Naive thymus-derived CD4-positive, alpha-beta T cell (primary cell): ENCODE data around the gene RPS3. TPM values are rescaled to one million over a fixed set of nuclear protein-coding genes. Genes with fewer than 3 reads are reported as not detected.

Experiments
- ATAC-seq: fragments of 150-1000 bp; cut with Tn5 transposase; 2 replicates; pipeline ENCODE4 v1.10.0; 2021; ENCODE audit warnings: mild to moderate bottlenecking, moderate library complexity
- CTCF ChIA-PET: fragments of 350-600 bp; sonication (Branson Sonifier 250); formaldehyde crosslinking; loops from one replicate; lab custom pipeline; 2021; ENCODE audit warnings: antibody characterized with exemption; lab: Charles Lee
- POLR2A ChIA-PET: fragments of 350-600 bp; sonication (Branson Sonifier 250); formaldehyde crosslinking; loops from one replicate; lab custom pipeline; 2021; ENCODE audit warnings: antibody characterized with exemption, inconsistent platforms; lab: Charles Lee
- DNase-seq, 9 donors: peaks; one replicate each; pipeline versions ENCODE4 v3.0.0 to v3.0.0-alpha.2; 2020 to 2022; ENCODE audit warnings: mixed read lengths in 1 of 9
- H3K27ac ChIP-seq: one replicate; pipeline ENCODE4 v1.7.0; 2013; ENCODE audit warnings: mild to moderate bottlenecking, low read depth, low read length, moderate library complexity
- H3K27me3 ChIP-seq, 2 donors: one replicate each; pipeline ENCODE4 v1.7.0; 2013; ENCODE audit warnings: low read length in 2 of 2, mild to moderate bottlenecking in 2 of 2, moderate library complexity in 2 of 2; ENCODE audit not compliant: control insufficient read depth in 2 of 2, insufficient read depth in 2 of 2
- H3K36me3 ChIP-seq, 3 experiments: 1 replicate in 2 of 3; 2 replicates in 1 of 3; pipeline ENCODE4 v1.7.0; 2013; ENCODE audit warnings: low read length in 3 of 3, mild to moderate bottlenecking in 3 of 3, moderate library complexity in 1 of 3; ENCODE audit not compliant: insufficient read depth in 3 of 3, control insufficient read depth in 2 of 3
- H3K4me1 ChIP-seq, 2 donors: one replicate each; pipeline ENCODE4 v1.7.0; 2013; ENCODE audit warnings: low read length in 2 of 2, mild to moderate bottlenecking in 2 of 2, moderate library complexity in 1 of 2; ENCODE audit not compliant: control insufficient read depth in 2 of 2, insufficient read depth in 2 of 2
- H3K4me3 ChIP-seq: 2 replicates; pipeline ENCODE4 v1.7.0; 2013; ENCODE audit warnings: mild to moderate bottlenecking, low read length
- H3K9me3 ChIP-seq, 3 experiments: 1 replicate in 2 of 3; 2 replicates in 1 of 3; pipeline ENCODE4 v1.7.0; 2013; ENCODE audit warnings: low read length in 3 of 3; ENCODE audit not compliant: control insufficient read depth in 2 of 3
- H3K27ac Mint-ChIP-seq, 9 donors: one replicate each; pipeline ENCODE4 v1.8.0; 2020 to 2022; ENCODE audit warnings: mixed read lengths in 9 of 9, mild to moderate bottlenecking in 8 of 9, moderate library complexity in 5 of 9, inconsistent platforms in 2 of 9
- H3K27me3 Mint-ChIP-seq, 5 donors: one replicate each; pipeline ENCODE4 v1.8.0; 2021 to 2022; ENCODE audit warnings: mixed read lengths in 5 of 5, mild to moderate bottlenecking in 1 of 5
- H3K36me3 Mint-ChIP-seq, 5 donors: one replicate each; pipeline ENCODE4 v1.8.0; 2020 to 2022; ENCODE audit warnings: mixed read lengths in 5 of 5, mild to moderate bottlenecking in 3 of 5, inconsistent platforms in 1 of 5
- H3K4me1 Mint-ChIP-seq, 7 donors: one replicate each; pipeline ENCODE4 v1.8.0; 2020 to 2022; ENCODE audit warnings: mixed read lengths in 7 of 7, mild to moderate bottlenecking in 3 of 7, inconsistent platforms in 1 of 7
- H3K4me3 Mint-ChIP-seq, 10 donors: one replicate each; pipeline ENCODE4 v1.8.0; 2020 to 2022; ENCODE audit warnings: mild to moderate bottlenecking in 10 of 10, mixed read lengths in 10 of 10, moderate library complexity in 6 of 10, inconsistent platforms in 2 of 10
- H3K9me3 Mint-ChIP-seq, 11 donors: one replicate each; pipeline ENCODE4 v1.8.0; 2020 to 2022; ENCODE audit warnings: mixed read lengths in 11 of 11, mild to moderate bottlenecking in 4 of 11, inconsistent platforms in 1 of 11, moderate library complexity in 1 of 11
- intact Hi-C, 2 donors: fragments of 100-400 bp; cut with micrococcal nuclease; formaldehyde crosslinking; loops; one replicate each; pipeline ENCODE4 v1.15.1; 2023
- polyA plus RNA-seq, 2 donors: library from polyadenylated mRNA; unstranded; fragments of 300-500 nt; fragmentation: Illumina TruSeq; gene quantifications; one replicate each; pipeline ENCODE4 v1.2.3, GENCODE V29; 2021
- total RNA-seq, 6 experiments: library from RNA in 5 of 6; stranded (reverse) in 5 of 6; gene quantifications; 1 replicate in 5 of 6; 2 replicates in 1 of 6; pipeline ENCODE4 v1.2.3 and lab custom pipeline; 2021 to 2026

The RPS3 gene
- total and polyA plus RNA-seq, 7 experiments from 2014 or later, result 3,135 to 7,167 (median 5,170) TPM

GRCh38 chr11:75420224-75421034 lies 21.1 kb downstream of the RPS3 start:
- H3K9me3 ChIP-seq, result no peaks in the 10 kb centered on the region
- intact Hi-C loops, result no loop called here
- Mint-ChIP-seq H3K36me3 (peaks cover 0 to 9% (median 0%) of the 10 kb centered on the region in 5 donors), H3K27ac (peak overlapping the region in 2 of 9 donors; percentile 36 to 91), H3K27me3 (no peaks in the 10 kb centered on the region), H3K4me1 (peaks cover 0 to 1% (median 0%) of the 10 kb centered on the region in 7 donors), H3K4me3 (no peak overlapping the region), H3K9me3 (no peaks in the 10 kb centered on the region)
- ChIA-PET POLR2A (interaction anchor here (0.7 kb wide), 1 partner anchor 9 kb away, joined by 3 read pairs; no protein-coding TSS in a partner anchor), CTCF (no interaction called here)
- ATAC-seq (no peak), DNase-seq (no peak)
- H3K36me3 ChIP-seq, result peaks cover 0 to 20% (median 0%) of the 10 kb centered on the region in 3 experiments
- no peaks in the 10 kb centered on the region for H3K27me3 ChIP-seq
- no peak overlapping the region for H3K27ac ChIP-seq
- no peaks in the 10 kb centered on the region for H3K4me1 ChIP-seq
- no peak overlapping the region for H3K4me3 ChIP-seq

DNA sequence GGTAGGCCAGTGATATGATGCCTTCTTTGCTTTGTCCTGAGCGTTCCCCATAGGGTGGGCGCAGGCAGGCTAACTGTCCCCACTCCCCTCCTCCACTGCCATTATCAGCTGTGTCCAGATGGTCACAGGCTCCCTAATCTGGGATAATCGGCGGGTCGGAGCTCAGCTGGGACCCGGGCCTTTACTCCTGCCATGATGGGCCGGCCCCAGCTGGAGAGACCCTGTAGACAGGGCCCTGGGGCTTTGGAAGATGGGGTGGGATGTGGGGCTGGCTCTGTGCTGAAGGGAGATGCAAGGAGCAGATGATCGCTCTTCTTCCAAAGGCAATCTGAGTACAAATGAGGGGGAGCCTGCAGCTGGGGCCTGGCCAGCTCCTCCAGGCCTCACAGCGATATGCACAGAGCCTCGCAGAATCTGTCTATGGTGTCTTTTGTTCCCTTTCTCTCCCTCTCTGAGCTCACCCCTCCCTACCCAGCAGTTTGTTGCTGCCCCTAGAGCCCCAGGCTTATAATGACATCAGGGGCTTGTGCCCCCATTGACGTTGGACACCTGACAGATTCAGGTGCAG lies 21.8 kb downstream of the RPS3 start:
- no peak overlapping the region for H3K4me3 ChIP-seq
- ChIA-PET POLR2A (interaction anchor here (0.7 kb wide), 1 partner anchor 9 kb away, joined by 3 read pairs; no protein-coding TSS in a partner anchor), CTCF (no interaction called here)
- H3K27ac ChIP-seq, result no peak overlapping the region
- no peaks in the 10 kb centered on the region for H3K9me3 ChIP-seq
- Mint-ChIP-seq H3K27ac (no peak overlapping the region), H3K4me3 (no peak overlapping the region), H3K4me1 (peaks cover 0 to 1% (median 0%) of the 10 kb centered on the region in 7 donors), H3K27me3 (no peaks in the 10 kb centered on the region), H3K9me3 (no peaks in the 10 kb centered on the region), H3K36me3 (peaks cover 0 to 9% (median 0%) of the 10 kb centered on the region in 5 donors)
- peaks cover 0 to 20% (median 0%) of the 10 kb centered on the region in 3 experiments for H3K36me3 ChIP-seq
- DNase-seq (no peak), ATAC-seq (no peak)
- H3K27me3 ChIP-seq, result no peaks in the 10 kb centered on the region
- no peaks in the 10 kb centered on the region for H3K4me1 ChIP-seq
- intact Hi-C loops, result no loop called here

DNA sequence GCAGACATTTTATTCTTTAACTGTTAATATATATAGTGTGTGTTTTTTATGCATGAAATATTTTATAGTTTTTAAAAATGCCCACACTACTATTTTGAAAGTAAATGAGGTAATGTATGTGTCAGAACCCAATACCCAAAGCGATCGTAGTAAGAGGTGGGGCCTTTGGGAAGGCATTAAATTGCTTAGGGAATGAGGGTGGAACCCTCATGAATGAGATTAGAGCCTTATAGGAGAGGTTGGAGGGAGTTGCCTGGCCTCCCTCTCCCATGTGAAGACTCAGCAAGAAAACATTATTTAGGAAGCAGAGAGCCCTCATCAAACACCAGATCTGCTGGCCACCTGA lies 22.6 kb downstream of the RPS3 start:
- Mint-ChIP-seq H3K27me3 (no peaks in the 10 kb centered on the region), H3K9me3 (no peaks in the 10 kb centered on the region), H3K4me1 (peaks cover 0 to 1% (median 0%) of the 10 kb centered on the region in 7 donors), H3K27ac (peak overlapping the region in 1 of 9 donors; percentile 81), H3K4me3 (no peak overlapping the region), H3K36me3 (peaks cover 0 to 9% (median 0%) of the 10 kb centered on the region in 5 donors)
- Histone ChIP-seq H3K9me3 (no peaks in the 10 kb centered on the region), H3K4me1 (no peaks in the 10 kb centered on the region), H3K36me3 (peaks cover 0 to 20% (median 0%) of the 10 kb centered on the region in 3 experiments), H3K27ac (no peak overlapping the region), H3K4me3 (no peak overlapping the region), H3K27me3 (no peaks in the 10 kb centered on the region)
- ATAC-seq (no peak), DNase-seq (no peak)
- POLR2A ChIA-PET, result no interaction called here
- intact Hi-C loops, result no loop called here
- CTCF ChIA-PET, result no interaction called here

DNA sequence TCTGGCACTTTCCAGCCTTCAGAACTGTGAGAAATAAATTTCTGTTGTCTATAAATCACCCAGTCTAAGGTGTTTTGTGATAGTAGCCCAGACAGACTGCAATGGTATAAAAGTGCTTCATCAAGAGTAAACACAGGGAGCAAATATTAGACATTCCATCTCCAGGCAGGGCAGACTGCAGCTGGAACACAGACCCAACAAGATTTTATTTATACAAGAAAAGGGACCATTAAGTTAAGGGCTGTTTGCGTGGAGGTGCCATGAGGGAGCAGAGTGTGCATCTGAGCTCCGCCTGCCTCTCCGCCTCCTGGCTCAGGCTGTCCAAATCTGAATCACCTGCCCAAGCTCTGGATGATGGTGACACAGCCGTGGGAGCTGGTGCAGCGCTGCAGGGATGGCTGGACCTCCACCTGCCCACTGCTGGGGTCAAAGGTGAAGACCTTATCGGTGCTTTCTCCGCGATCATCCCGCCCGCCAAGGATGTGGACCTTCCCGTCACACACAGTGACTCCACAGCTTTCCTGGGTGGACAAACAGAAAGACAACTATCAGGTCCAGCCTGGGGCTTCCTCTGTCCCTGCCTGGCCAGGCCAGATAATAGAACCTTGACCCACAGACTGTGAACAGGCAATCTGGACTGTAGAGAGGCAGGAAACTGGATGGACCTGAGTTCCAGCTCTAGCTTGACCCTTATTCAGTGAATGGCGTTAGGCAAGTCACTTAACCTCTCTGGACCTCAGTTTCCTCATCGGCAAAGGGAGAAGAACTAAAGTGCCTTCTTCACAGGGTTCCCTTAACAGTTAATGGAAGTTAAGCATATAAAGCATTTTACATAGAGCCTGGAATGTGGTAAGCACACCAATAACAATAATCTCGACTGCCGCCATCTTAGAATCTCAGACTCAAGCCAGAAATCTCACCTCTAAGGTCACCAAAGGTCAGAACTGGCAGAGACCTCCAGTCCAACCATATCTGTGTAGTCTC lies 23.2 kb downstream of the RPS3 start:
- Histone ChIP-seq H3K4me3 (no peak overlapping the region), H3K27ac (no peak overlapping the region), H3K27me3 (no peaks in the 10 kb centered on the region), H3K4me1 (no peaks in the 10 kb centered on the region), H3K9me3 (no peaks in the 10 kb centered on the region), H3K36me3 (peaks cover 0 to 20% (median 0%) of the 10 kb centered on the region in 3 experiments)
- no peaks in the 10 kb centered on the region for H3K9me3 Mint-ChIP-seq
- ChIA-PET CTCF (no interaction called here), POLR2A (no interaction called here)
- peaks cover 0 to 9% (median 0%) of the 10 kb centered on the region in 5 donors for H3K36me3 Mint-ChIP-seq
- H3K27me3 Mint-ChIP-seq, result peaks cover 0 to 2% (median 0%) of the 10 kb centered on the region in 5 donors
- intact Hi-C loops, result no loop called here
- H3K4me3 Mint-ChIP-seq, result no peak overlapping the region
- H3K4me1 Mint-ChIP-seq, result peaks cover 0 to 3% (median 0%) of the 10 kb centered on the region in 7 donors
- H3K27ac Mint-ChIP-seq, result peak overlapping the region in 1 of 9 donors; percentile 49
- ATAC-seq, result no peak
- no peak for DNase-seq

DNA sequence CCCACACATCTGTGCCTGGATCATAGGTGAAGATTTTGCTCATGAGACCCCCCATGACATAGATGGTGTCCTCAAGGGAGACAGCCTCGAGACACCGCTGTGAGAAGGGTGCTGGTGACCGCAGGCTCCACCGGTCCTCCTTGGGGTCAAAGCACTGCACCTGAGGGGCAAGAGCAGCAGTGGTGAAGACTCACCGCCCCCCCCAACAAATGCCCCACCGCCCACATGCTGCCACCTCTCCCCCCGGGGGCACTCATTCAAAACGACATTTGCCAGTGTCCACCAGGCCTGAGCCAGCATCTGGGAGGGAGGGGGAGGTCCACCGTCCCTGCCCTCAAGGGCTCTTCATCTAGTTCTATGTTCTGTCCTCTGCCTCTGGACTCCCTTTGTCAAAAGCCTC lies 24.4 kb downstream of the RPS3 start:
- Mint-ChIP-seq H3K27me3 (peaks cover under 1 to 14% (median 2%) of the 10 kb centered on the region in 5 donors), H3K27ac (no peak overlapping the region), H3K9me3 (no peaks in the 10 kb centered on the region), H3K4me3 (no peak overlapping the region), H3K4me1 (peaks cover 4 to 12% (median 6%) of the 10 kb centered on the region in 7 donors), H3K36me3 (peaks cover 0 to 9% (median 0%) of the 10 kb centered on the region in 5 donors)
- no peak overlapping the region for H3K4me3 ChIP-seq
- no peaks in the 10 kb centered on the region for H3K27me3 ChIP-seq
- ChIA-PET POLR2A (no interaction called here), CTCF (no interaction called here)
- DNase-seq, result no peak
- no peak for ATAC-seq
- no peaks in the 10 kb centered on the region for H3K9me3 ChIP-seq
- no peak overlapping the region for H3K27ac ChIP-seq
- intact Hi-C loops, result no loop called here
- H3K36me3 ChIP-seq, result peaks cover 0 to 20% (median 0%) of the 10 kb centered on the region in 3 experiments
- peaks cover 0 to 4% of the 10 kb centered on the region in 2 donors for H3K4me1 ChIP-seq

- H3K27me3 Mint-ChIP-seq, result peaks cover 8 to 21% (median 8%) of the 10 kb centered on the region in 5 donors
- H3K4me1 Mint-ChIP-seq, result peaks cover 6 to 19% (median 13%) of the 10 kb centered on the region in 7 donors
- no peak overlapping the region for H3K4me3 Mint-ChIP-seq
- ATAC-seq (no peak), DNase-seq (no peak)
- intact Hi-C loops, result no loop called here
- H3K4me3 ChIP-seq, result no peak overlapping the region
- H3K27ac ChIP-seq, result no peak overlapping the region
- peaks cover 0 to 5% (median 1%) of the 10 kb centered on the region in 11 donors for H3K9me3 Mint-ChIP-seq
- H3K36me3 Mint-ChIP-seq, result peaks cover 0 to 9% (median 0%) of the 10 kb centered on the region in 5 donors
- POLR2A ChIA-PET, result no interaction called here
- H3K27ac Mint-ChIP-seq, result no peak overlapping the region
- peaks cover 0 to 20% (median 0%) of the 10 kb centered on the region in 3 experiments for H3K36me3 ChIP-seq
- H3K4me1 ChIP-seq, result peaks cover 2 to 4% of the 10 kb centered on the region in 2 donors
- H3K9me3 ChIP-seq, result peaks cover 0 to 4% (median 0%) of the 10 kb centered on the region in 3 experiments
- CTCF ChIA-PET, result interaction anchor here (0.5 kb wide), 1 partner anchor 9 kb away, joined by 3 read pairs; no protein-coding TSS in a partner anchor
- no peaks in the 10 kb centered on the region for H3K27me3 ChIP-seq
Observed at GRCh38 chr11:75424396-75424795, 25.1 kb downstream of the RPS3 start.
